HuH-7 (cell line): Measurements from ENCODE around the gene MAGI2.

ENCODE experiments used
- DNase-seq: peaks from one replicate; pipeline ENCODE4 v3.0.0; 2011; ENCODE audit warnings: low spot score

MAGI2 gene

GRCh38 chr7:78223598-78223997, 1229.9 kb downstream of the MAGI2 start:
- DNase-seq: no peak

GRCh38 chr7:78222001-78222751, 1231.3 kb downstream of the MAGI2 start:
- DNase-seq: no peak

- no peak for DNase-seq
These were observed 1232.7 kb downstream of the MAGI2 start for GRCh38 chr7:78220754-78221153.

GRCh38 chr7:78218876-78219275, 1234.6 kb downstream of the MAGI2 start:
- no peak for DNase-seq

- DNase-seq: no peak
These were observed 1235.4 kb downstream of the MAGI2 start for GRCh38 chr7:78218051-78218450.

GRCh38 chr7:78215199-78215598, 1238.3 kb downstream of the MAGI2 start:
- no peak for DNase-seq

- DNase-seq: no peak
These were observed 1240.1 kb downstream of the MAGI2 start for GRCh38 chr7:78213402-78213801.

- DNase-seq: no peak
These were observed 1240.9 kb downstream of the MAGI2 start for GRCh38 chr7:78212476-78213060.

GRCh38 chr7:78207269-78207668, 1246.2 kb downstream of the MAGI2 start:
- DNase-seq: no peak

- no peak for DNase-seq
These were observed 1246.7 kb downstream of the MAGI2 start for GRCh38 chr7:78206769-78207168.

GRCh38 chr7:78203042-78203720, 1250.3 kb downstream of the MAGI2 start:
- DNase-seq: no peak

GRCh38 chr7:78198756-78199155, 1254.7 kb downstream of the MAGI2 start:
- no peak for DNase-seq

GRCh38 chr7:78197447-78197846, 1256.0 kb downstream of the MAGI2 start:
- no peak for DNase-seq

GRCh38 chr7:78195281-78195680, 1258.2 kb downstream of the MAGI2 start:
- DNase-seq: no peak

GRCh38 chr7:78194611-78195010, 1258.9 kb downstream of the MAGI2 start:
- no peak for DNase-seq

- DNase-seq: no peak
These were observed 1261.9 kb downstream of the MAGI2 start for GRCh38 chr7:78191475-78192079.

- DNase-seq: no peak
These were observed 1263.7 kb downstream of the MAGI2 start for GRCh38 chr7:78189762-78190161.

- DNase-seq: no peak
These were observed 1268.2 kb downstream of the MAGI2 start for GRCh38 chr7:78185149-78185745.

- no peak for DNase-seq
These were observed 1269.2 kb downstream of the MAGI2 start for GRCh38 chr7:78184299-78184698.

GRCh38 chr7:78179827-78180477, 1273.5 kb downstream of the MAGI2 start:
- no peak for DNase-seq

GRCh38 chr7:78179211-78179610, 1274.3 kb downstream of the MAGI2 start:
- no peak for DNase-seq

GRCh38 chr7:78178319-78178718, 1275.1 kb downstream of the MAGI2 start:
- DNase-seq: no peak
